ENCODE results near the gene AMD1. TPM values are rescaled to one million over a fixed set of nuclear protein-coding genes. Genes with fewer than 3 reads are reported as not detected.
"Not testable (repeated sequence)": the region's sequence is repeated elsewhere in the genome, so short reads cannot be mapped to it uniquely, and the experiment has no call there.

AMD1 gene
- total RNA-seq, 1 donor from 2014 or later, result 89.3 TPM

DNA sequence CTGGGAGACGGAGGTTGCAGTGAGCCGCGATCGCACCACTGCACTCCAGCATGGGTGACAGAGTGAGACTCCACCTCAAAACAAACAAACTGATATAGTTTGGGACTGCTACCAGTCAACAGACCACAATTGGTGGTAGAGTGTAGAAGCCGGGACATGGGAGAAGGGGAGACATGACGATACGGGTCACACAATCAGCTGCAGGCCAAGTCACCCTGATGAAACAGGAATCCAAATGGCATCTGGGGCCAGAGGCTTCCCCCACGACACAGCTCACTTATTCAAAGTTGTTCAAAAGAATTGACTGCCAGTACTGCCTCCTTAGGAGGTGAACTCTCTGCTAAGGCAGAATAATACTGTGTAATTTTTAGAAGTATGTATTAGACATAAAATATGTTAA lies 27.5 kb downstream of the AMD1 start:
- ATAC-seq, result no peak
- intact Hi-C loops (cut with micrococcal nuclease), result no loop called here
- DNase-seq, result no peak

DNA sequence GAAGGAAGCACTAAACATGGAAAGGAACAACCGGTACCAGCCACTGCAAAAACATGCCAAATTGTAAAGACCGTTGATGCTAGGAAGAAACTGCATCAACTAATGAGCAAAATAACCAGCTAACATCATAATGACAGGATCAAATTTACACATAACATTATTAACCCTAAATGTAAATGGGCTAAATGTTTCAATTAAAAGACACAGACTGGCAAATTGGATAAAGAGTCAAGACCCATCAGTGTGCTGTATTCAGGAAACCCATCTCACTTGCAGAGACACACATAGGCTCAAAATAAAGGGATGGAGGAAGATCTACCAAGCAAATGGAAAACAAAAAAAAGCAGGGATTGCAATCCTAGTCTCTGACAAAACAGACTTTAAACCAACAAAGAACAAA lies 31.7 kb downstream of the AMD1 start:
- intact Hi-C loops (cut with micrococcal nuclease); ATAC-seq; DNase-seq: not testable (repeated sequence)

DNA sequence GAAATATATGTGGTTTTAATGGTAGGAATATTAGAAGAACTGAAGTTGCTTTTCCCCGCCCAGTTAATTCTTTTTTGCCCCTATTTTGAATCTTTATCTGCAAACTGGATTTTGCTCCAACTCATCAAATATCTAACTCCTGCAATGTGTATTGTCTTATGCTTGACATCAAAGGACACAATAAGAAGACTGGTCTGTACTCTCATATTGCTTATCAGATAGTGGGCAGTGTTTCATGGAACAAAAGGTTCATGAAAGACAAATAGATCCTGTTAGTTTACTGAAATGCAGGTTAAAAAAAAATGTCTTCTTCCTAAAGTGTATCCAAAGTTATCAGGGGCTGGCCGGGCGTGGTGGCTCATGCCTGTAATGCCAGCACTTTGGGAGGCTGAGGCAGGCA lies 56.2 kb downstream of the AMD1 start:
- DNase-seq (no peak), ATAC-seq (no peak)
- intact Hi-C loops (cut with micrococcal nuclease), result no loop called here

DNA sequence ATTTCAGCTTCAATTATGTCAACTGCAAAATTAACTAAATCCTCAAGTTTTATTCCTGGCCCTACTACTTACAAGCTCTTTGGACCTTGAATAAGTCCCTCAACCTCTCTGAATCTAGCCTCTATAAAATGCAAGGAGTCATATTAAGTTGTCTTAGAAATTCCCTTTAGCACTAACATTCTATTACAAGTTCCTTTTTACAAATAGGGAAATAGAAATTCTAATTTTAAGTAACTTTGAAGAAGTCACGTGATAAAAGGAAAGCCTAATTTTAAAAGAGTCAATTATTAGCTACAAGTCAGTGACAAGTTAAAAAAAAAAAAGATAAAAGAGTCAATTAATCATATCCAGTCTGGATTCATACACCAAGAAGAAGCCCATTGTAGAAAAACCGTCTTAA lies 59.3 kb downstream of the AMD1 start:
- intact Hi-C loops (cut with micrococcal nuclease), result no loop called here
- DNase-seq, result no peak
- ATAC-seq, result no peak

DNA sequence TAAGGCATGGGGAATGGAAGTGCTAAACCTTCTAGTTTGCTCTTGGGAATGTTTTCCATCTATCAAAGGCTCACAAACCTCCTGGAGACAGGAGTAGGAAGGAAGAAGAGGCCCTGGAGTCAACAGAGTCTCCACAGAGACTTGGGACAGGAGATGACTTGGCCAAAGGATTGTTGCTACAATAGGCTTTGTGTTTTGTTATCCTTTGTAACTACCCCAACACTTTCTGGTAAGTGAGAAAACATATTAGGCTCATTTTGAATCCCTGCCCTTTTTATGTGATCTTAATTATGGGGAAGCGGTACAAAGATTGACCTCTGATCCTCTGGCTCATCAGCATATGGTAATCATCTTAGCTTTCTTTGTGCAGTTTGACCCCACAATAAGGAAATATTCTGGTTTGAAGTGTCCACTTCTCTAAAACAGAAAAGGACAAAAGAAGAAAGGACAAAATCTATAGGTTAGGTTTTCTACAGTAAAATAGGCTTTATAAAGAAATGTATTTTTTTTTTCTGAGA lies 59.9 kb downstream of the AMD1 start:
- DNase-seq (no peak), ATAC-seq (no peak)
- intact Hi-C loops (cut with micrococcal nuclease), result no loop called here

DNA sequence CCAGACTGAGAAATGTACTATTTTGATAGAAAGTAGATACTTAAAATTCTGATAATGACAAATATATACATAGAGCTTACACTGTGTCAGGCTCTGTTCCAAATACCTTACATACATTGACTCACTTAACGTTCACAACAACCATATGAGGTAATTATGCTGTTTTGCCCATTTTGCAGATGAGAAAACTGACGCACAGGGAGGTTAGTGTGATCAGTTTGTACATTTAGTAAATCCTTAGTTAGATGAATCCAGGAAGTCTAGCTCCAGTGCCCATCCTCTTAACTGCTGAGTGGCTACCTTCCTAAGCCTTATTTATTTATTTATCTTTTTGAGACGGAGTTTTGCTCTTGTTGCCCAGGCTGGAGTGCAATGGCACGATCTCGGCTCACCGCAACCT lies 60.6 kb downstream of the AMD1 start:
- no peak for DNase-seq
- ATAC-seq, result no peak
- intact Hi-C loops (cut with micrococcal nuclease), result no loop called here

DNA sequence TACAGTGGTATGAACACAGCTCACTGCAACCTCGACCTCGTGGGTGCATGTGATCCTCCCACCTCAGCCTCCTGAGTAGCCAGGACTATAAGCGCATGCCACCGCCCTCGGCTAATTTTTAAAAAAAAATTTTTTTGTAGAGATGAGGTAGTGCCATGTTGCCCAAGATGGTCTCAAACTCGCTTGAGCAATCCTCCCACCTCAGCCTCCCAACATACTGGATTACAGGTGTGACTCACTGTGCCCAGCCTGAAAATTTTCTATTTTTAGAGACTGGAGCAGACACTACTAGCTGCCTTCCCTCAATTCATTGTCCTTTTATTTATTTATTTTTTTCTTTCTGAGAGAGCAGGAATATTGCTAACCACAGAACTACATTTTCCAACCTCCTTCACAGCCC lies 63.6 kb downstream of the AMD1 start:
- intact Hi-C loops (cut with micrococcal nuclease), result no loop called here
- DNase-seq (no peak), ATAC-seq (no peak)

DNA sequence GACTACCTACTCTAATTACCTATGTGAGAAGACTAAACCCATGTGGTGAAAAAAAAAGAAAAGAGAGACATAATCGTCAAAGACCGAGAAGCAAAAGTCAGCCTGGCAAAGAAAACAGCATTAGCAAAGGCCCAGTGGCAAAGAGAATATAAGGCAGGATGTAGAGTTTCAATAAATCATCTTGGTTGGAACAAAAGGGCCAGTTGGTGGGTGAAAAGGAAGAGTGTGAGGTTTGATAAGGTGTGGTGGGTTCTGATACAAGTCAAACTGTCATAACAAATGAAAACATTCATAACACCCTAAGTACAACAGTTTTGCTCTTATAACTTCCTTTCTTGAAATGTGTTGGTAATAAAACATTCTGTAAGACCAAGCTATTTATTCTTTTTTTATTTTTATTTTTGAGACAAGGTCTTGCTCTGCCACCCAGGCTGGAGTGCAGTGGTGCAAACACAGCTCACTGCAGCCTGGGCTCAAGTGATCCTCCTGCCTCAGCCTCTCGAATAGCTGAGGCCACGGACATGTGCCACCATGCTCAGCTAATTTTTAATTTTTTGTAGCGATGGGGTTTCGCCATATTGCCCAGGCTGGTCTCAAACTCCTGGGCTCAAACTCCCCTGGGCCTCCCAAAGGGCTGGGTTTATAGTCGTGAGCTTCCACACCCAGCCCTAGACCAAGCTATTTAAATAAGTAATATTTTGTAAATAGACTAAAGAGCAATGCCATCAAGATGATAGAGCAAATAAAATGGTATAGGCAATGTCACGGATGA lies 65.0 kb downstream of the AMD1 start:
- DNase-seq (no peak), ATAC-seq (no peak)
- intact Hi-C loops (cut with micrococcal nuclease), result loop anchor here (5.0 kb wide), 1 partner anchor 257 kb away; no protein-coding TSS in a partner anchor

DNA sequence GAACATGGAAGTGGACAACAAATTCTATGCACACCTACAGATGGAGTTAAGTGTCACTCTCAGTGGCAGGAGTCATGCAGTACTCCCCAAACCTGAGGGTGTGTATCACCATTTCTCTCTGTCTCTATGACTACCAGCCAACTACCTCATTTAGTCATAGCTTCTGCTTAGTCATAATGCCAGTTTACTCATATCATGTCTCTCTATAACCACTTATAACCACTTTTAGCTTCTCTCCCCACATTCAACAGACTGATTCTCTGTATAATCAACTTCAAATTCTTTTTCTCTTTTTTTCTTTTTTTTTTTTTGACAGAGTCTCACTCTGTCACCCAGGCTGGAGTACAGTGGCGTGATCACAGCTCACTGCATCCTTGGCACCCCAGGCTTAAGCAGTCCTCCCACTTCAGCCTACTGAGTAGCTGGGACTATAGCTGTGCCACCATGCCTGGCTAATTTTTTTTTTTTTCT lies 70.1 kb downstream of the AMD1 start:
- intact Hi-C loops (cut with micrococcal nuclease), result loop anchor here (5.0 kb wide), 1 partner anchor 262 kb away; no protein-coding TSS in a partner anchor
- DNase-seq (no peak), ATAC-seq (no peak)

Other genes with a start within 250 kb of the AMD1 start
- gene CDK19, start 59.3 kb upstream of the AMD1 start, total RNA-seq, result 11.0 TPM
- gene GTF3C6, start 83.9 kb downstream of the AMD1 start, total RNA-seq, result 116 TPM
- gene RPF2, start 107.3 kb downstream of the AMD1 start, total RNA-seq, result 27.3 TPM
- gene SLC16A10, start 212.7 kb downstream of the AMD1 start, total RNA-seq, result 20.8 TPM